ENCODE measurements around the gene SHF.

Gene SHF

DNA sequence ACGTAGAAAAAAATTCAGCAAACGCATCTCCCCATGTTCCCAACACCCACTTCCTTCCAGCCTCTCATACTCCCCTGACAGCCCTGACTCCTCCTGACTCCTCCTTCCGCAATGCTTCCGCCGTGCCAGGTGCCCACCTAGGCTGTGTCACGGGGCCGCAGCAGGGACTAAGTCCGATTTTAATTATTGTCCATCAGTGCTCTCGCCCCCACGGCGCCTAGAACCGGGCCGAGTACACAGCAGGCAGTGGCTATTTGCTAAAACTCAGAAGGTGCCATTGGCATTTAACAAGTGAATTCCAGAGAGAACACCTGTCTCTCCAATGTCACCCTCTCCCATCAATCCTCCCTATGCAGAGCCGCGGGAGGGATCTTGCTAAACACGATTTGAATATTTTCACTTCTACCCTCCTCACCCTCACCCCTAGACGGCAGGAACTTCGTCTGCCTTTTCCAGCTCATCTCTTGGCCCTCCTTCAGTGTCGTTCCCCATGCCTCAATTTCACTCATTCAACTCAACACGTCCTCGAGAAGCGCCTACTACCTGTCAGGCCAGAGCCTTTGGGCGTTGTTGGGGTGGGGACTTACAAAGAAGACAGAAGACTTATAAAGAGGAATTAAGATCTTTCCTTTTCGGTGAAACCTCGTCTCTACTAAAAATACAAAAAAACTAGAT lies 11.5 kb upstream of the SHF start:
- peak; percentile 37 for DNase-seq (ENCODE audit: low spot score)

- DNase-seq (ENCODE audit: low spot score), result peak; percentile 96
Observed at GRCh38 chr15:45198337-45199135, 10.8 kb upstream of the SHF start.

- DNase-seq (ENCODE audit: low spot score), result no peak
Observed at GRCh38 chr15:45197512-45197911, 9.7 kb upstream of the SHF start.

GRCh38 chr15:45187578-45187893 lies 230 bp downstream of the SHF start:
- DNase-seq (ENCODE audit: low spot score), result no peak

DNA sequence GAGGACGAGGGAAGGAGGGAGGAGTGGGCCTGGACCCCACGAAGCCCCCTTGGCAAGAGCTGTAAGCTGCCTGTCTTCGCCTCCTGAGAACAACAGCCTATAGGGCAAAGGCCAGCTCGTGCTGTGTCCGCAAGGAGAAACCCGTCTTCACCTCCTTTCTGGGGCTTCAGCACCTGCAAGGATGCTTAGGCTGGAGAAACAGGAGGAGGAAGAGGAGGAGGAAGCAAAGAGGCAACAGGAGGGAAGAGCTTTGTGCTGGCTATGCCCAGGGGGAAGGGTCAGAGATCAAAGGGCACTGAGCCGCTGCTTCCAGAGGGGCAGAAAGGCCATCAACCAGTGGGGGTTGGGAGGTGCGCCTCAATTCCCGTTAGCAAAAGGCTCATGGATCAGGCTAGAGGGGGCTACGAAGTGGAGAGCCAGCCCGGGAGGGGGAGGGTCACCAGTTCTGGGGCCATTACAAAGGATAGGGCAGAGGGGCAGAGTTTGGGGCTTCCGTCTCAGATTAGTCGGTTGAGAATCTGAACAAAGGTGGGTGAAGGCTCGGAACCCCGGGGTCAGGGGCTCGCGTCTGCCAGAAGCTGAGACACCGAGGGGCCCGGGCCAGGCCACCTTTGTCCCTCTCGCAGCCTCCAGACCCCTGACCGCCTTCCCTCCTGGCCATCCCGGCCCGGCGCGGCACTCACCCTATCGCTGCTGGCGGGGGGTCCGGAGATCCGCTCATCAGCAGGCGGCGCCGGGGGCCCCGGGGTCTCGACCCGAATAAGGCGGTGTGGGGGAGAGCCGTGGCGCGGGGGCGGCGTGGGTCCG lies 792 bp downstream of the SHF start:
- DNase-seq (ENCODE audit: low spot score), result no peak

- DNase-seq (ENCODE audit: low spot score), result no peak
Observed at GRCh38 chr15:45185903-45186770, 1.6 kb downstream of the SHF start.

GRCh38 chr15:45185069-45185779 lies 2.5 kb downstream of the SHF start:
- no peak for DNase-seq (ENCODE audit: low spot score)

GRCh38 chr15:45184562-45185041 lies 3.2 kb downstream of the SHF start:
- no peak for DNase-seq (ENCODE audit: low spot score)

DNA sequence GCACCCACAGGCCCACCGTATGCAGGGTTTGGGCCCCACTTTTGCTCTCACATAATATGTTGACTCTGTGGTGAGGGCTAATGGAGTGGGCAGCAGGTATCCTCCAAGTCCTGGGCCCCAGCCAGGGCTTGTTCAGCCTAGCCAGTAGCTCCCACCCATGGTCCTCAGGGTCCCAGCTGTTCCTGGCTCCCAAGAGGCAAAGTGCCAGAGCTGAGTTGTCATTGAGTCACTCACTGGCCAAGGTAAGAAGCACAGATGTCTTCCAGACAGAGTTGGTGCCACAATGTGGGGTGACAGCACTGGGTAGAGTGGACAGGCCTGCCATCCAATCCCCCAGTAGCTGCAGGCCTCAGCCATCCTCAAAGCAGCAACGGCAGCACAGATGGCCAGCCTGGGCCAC lies 4.3 kb downstream of the SHF start:
- DNase-seq (ENCODE audit: low spot score), result no peak

DNA sequence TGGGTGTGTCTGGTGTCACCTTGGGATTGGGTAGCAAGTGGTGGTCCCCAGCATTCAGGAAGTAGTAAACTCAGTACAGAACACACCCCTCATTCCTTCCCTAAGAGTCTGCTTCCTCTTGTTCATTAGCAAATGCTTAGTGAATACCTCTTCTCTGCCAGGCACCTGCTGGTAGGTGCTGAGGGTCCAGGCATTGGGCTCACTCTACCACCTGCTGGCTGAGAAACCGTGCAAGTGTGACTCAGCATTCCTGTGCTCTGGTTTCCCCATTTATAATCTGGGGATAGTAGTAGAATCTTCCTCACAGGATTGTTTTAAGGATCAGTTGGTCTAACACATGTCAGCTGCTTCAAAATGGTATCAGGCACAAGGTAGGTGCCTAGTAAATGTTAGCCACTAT lies 4.8 kb downstream of the SHF start:
- no peak for DNase-seq (ENCODE audit: low spot score)

DNA sequence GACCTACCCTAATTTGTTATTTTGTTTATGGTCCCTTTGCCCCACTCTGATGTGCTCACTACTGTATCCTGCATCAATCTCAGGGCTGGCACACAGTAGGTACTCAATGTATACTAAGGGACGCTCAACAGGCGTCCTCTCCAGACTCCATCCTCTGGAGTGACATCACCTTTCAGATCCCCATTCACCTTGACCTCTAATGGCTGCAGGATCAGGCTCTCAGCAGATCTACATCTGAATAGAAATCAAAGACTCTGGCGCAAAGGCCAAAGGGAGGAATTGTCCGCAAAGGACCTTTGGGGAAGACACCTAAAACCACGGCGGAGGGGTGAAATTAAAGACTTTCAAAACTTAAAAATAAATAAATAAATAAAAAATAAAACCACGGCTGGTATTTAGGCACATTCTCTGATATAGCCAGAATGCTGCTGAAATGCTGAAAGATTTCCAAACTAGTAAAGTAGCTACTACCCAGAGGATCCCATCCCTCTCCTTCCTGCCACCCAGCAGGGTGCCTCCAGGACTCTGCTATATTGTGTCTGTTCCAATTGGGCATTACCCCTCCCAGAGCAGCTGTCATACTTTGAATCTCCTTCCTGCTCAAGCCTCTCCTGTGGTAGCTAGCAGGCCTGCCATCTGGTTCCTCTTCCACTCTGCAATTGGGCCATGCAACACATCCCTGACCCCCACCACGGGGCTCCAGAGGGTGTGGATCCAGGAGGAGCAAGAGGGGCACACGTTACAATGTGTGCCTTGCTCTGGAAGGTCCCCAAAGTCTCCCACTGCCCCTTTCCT lies 6.1 kb downstream of the SHF start:
- DNase-seq (ENCODE audit: low spot score), result no peak

DNA sequence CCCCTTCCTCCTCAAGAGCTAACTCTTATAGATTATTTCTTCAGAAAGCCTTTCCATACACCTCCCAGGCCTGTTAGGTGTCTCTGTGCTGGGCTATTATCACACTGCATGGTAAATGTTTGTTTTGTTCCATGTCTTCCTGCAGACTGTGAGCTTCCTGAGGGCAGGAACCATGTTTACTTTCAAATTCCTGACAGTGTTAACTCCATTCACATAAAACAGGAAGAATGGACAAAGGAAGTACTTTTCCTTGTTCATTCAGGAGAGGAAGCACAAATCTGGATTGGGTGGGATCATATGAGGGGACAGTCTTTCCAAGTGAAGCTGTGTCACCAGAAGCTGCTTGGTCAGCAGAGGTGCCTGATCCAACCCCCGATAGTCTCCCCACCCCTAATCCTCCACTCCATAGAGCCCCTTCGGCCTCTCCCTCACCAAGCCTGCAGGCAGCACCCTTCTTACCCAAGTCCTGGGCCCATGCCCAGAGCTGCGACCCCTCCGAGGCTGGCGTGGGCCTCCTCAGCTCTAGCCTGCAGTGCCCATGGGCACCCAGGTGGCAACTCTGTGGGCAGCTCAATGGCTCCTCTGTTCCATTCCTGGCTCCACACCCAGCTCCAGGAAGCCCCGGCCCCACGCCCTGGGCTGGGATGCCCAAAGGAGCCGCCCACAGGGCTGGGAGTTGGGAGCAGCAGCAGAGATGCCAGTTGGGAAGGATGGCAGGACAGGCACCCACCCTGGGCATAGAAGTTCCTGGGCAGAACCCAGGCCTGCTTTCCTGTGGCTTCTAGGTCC lies 6.9 kb downstream of the SHF start:
- no peak for DNase-seq (ENCODE audit: low spot score)

GRCh38 chr15:45180201-45180600 lies 7.6 kb downstream of the SHF start:
- DNase-seq (ENCODE audit: low spot score), result no peak

GRCh38 chr15:45179221-45179985 lies 8.4 kb downstream of the SHF start:
- peak; percentile 64 for DNase-seq (ENCODE audit: low spot score)

GRCh38 chr15:45177285-45177684 lies 10.5 kb downstream of the SHF start:
- DNase-seq (ENCODE audit: low spot score), result no peak

DNA sequence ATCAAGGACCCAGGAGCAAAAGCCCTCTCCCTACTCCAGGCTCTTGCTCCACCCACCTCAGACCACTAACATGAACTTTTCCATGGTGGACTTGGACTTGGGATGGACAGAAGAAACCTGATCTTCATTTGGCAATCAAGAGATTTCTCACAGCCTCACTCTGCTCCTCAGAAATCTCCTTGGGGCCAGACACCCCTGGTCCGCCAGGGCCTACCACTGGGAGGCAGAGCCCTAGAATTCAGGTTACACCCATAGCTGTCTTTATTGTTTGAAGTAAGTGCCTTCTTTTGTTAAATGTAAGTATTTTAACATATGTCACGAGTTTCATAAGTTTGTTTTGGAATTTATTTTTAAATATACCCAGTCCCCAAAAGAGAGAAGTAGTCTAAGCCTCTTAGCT lies 13.2 kb downstream of the SHF start:
- DNase-seq (ENCODE audit: low spot score), result no peak

GRCh38 chr15:45174069-45174468 lies 13.7 kb downstream of the SHF start:
- no peak for DNase-seq (ENCODE audit: low spot score)

DNA sequence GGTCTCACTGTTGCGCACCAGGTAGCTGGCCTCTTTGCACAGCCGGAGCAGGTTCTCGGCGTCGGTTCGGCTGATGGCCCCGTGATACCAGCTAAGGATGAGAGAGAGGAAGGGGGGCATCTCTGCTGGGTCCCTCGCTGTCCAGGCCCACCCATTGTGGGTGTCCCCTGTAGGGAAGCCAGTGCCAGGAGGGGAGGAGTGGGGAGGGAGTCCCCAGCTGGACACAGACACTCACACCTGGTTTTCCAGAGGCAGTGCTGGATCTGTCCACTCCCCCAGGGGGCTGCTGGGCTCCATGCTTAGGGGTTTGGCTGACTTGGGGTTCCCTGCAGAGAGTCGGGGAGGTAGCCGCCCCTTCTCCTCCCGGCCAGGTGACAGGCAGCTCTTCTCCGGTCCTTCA lies 15.9 kb downstream of the SHF start:
- no peak for DNase-seq (ENCODE audit: low spot score)

Data from CD4-positive, alpha-beta T cell treated with Interleukin-6 at 100 ng/mL for 8 hours (primary cell).